H1 (cell line): ENCODE measurements around the gene RPTOR.

ENCODE experiments used
- CTCF ChIP-seq, 3 experiments: IDR thresholded peaks; 1 replicate in 2 of 3; 2 replicates in 1 of 3; pipeline versions ENCODE4 v1.5.1 to v1.6.1; 2011; ENCODE audit warnings: low read length in 3 of 3, mild to moderate bottlenecking in 3 of 3, inconsistent platforms in 2 of 3, low read depth in 1 of 3, moderate library complexity in 1 of 3; ENCODE audit not compliant: insufficient read depth in 1 of 3; ENCODE audit errors: control extremely low read depth in 1 of 3
- POLR2AphosphoS5 ChIP-seq: IDR thresholded peaks from 2 replicates; pipeline ENCODE4 v1.6.1; 2011; ENCODE audit warnings: low read depth, low read length

GRCh38 chr17:80949451-80950421 is 405.1 kb downstream of the RPTOR start:
- TF ChIP-seq CTCF (IDR thresholded peaks at IDR 0.05; ENCODE audit: control extremely low read depth in 1 of 3, insufficient read depth in 1 of 3, low read depth in 1 of 3, low read length in 3 of 3) (peak; percentile 48 to 51 (median 50)), POLR2AphosphoS5 (no peak)
